Liver (tissue), 3 donors: ENCODE results near the gene PCDHA4.
"Not testable (repeated sequence)": the region's sequence is repeated elsewhere in the genome, so short reads cannot be mapped to it uniquely, and the experiment has no call there.

Experiments
- ATF3 ChIP-seq: IDR thresholded peaks from 2 replicates; pipeline ENCODE4 v1.6.1; 2016; ENCODE audit warnings: antibody characterized with exemption
- EGR1 ChIP-seq, 2 donors: IDR thresholded peaks; 2 replicates each; pipeline ENCODE4 v1.6.1; 2016 to 2018; ENCODE audit warnings: antibody characterized with exemption in 2 of 2, low read depth in 2 of 2
- FOXA2 ChIP-seq: IDR thresholded peaks from 2 replicates; pipeline ENCODE4 v1.6.1; 2016; ENCODE audit warnings: antibody characterized with exemption
- GABPA ChIP-seq, 2 donors: IDR thresholded peaks in 1 of 2; conservative IDR thresholded peaks in 1 of 2; 2 replicates each; pipeline ENCODE4 v1.6.1; 2016; ENCODE audit warnings: antibody characterized with exemption in 2 of 2, mild to moderate bottlenecking in 1 of 2, moderate library complexity in 1 of 2
- JUND ChIP-seq, 2 donors: IDR thresholded peaks; 2 replicates each; pipeline ENCODE4 v1.6.1; 2016; ENCODE audit warnings: antibody characterized with exemption in 2 of 2
- RAD21 ChIP-seq, 2 donors: IDR thresholded peaks; 2 replicates each; pipeline ENCODE4 v1.6.1; 2016; ENCODE audit warnings: antibody characterized with exemption in 2 of 2, mild to moderate bottlenecking in 2 of 2
- TAF1 ChIP-seq: conservative IDR thresholded peaks from 2 replicates; pipeline ENCODE4 v1.6.1; 2016; ENCODE audit warnings: antibody characterized with exemption, mild to moderate bottlenecking
- TF ChIP-seq, protein P1 (sequence below): fragments of 150-350 bp; IDR thresholded peaks from 2 replicates; pipeline ENCODE4 v1.5.1; 2017; ENCODE audit warnings: improper control_type of control experiment, low read depth, low read length; ENCODE audit not compliant: missing input control
- TF ChIP-seq, protein P2 (sequence below): IDR thresholded peaks from 2 replicates; pipeline ENCODE4 v1.6.1; 2016; ENCODE audit warnings: antibody characterized with exemption
- donor health status: healthy.
- donor health status: healthy.

DNA sequence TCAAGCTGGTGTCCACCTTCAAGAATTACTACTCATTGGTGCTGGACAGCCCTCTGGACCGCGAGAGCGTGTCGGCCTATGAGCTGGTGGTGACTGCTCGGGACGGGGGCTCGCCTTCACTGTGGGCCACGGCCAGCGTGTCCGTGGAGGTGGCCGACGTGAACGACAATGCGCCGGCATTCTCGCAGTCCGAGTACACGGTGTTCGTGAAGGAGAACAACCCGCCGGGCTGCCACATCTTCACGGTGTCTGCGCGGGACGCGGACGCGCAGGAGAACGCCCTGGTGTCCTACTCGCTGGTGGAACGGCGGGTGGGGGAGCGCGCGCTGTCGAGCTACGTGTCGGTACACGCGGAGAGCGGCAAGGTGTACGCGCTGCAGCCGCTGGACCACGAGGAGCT lies 4.5 kb upstream of the PCDHA4 start:
- TF ChIP-seq TAF1; EGR1 (IDR thresholded peaks at IDR 0.05; ENCODE audit: low read depth in 2 of 2); GABPA (IDR thresholded peaks at IDR 0.05 in 1 of 2, conservative IDR thresholded peaks at IDR 0.05 in 1 of 2); JUND (IDR thresholded peaks at IDR 0.05); ATF3; FOXA2; RAD21 (IDR thresholded peaks at IDR 0.05): not testable (repeated sequence)
- TF ChIP-seq, protein P1, sequence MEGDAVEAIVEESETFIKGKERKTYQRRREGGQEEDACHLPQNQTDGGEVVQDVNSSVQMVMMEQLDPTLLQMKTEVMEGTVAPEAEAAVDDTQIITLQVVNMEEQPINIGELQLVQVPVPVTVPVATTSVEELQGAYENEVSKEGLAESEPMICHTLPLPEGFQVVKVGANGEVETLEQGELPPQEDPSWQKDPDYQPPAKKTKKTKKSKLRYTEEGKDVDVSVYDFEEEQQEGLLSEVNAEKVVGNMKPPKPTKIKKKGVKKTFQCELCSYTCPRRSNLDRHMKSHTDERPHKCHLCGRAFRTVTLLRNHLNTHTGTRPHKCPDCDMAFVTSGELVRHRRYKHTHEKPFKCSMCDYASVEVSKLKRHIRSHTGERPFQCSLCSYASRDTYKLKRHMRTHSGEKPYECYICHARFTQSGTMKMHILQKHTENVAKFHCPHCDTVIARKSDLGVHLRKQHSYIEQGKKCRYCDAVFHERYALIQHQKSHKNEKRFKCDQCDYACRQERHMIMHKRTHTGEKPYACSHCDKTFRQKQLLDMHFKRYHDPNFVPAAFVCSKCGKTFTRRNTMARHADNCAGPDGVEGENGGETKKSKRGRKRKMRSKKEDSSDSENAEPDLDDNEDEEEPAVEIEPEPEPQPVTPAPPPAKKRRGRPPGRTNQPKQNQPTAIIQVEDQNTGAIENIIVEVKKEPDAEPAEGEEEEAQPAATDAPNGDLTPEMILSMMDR, result not testable (repeated sequence)
- TF ChIP-seq, protein P2, sequence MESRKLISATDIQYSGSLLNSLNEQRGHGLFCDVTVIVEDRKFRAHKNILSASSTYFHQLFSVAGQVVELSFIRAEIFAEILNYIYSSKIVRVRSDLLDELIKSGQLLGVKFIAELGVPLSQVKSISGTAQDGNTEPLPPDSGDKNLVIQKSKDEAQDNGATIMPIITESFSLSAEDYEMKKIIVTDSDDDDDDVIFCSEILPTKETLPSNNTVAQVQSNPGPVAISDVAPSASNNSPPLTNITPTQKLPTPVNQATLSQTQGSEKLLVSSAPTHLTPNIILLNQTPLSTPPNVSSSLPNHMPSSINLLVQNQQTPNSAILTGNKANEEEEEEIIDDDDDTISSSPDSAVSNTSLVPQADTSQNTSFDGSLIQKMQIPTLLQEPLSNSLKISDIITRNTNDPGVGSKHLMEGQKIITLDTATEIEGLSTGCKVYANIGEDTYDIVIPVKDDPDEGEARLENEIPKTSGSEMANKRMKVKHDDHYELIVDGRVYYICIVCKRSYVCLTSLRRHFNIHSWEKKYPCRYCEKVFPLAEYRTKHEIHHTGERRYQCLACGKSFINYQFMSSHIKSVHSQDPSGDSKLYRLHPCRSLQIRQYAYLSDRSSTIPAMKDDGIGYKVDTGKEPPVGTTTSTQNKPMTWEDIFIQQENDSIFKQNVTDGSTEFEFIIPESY, result not testable (repeated sequence)
